H1 (cell line): ENCODE measurements around the gene DOCK11. TPM values are rescaled to one million over a fixed set of nuclear protein-coding genes. Genes with fewer than 3 reads are reported as not detected.

Experiments
- CTCF ChIA-PET: fragments of 300-600 bp; sonication (Branson Sonifier 250); formaldehyde crosslinking; loops from one replicate; lab custom pipeline; 2021; ENCODE audit not compliant: partially characterized antibody; lab: Charles Lee
- POLR2A ChIA-PET: fragments of 300-600 bp; sonication (Branson Sonifier 250); formaldehyde crosslinking; loops from one replicate; lab custom pipeline; 2021; ENCODE audit warnings: inconsistent platforms; ENCODE audit not compliant: partially characterized antibody; lab: Charles Lee
- DNase-seq, 2 experiments: peaks; one replicate each; pipeline versions ENCODE4 v3.0.0 to v3.0.0-alpha.2; 2010 to 2022; ENCODE audit warnings: low spot score in 2 of 2, low read depth in 1 of 2, mixed read lengths in 1 of 2
- FAIRE-seq: peaks from 2 replicates; lab custom pipeline; 2011; peaks lifted over from hg19 to GRCh38; lab: Jason Lieb, UNC
- H2AFZ ChIP-seq: 2 replicates; pipeline ENCODE4 v1.8.1; 2012; ENCODE audit warnings: low read length, inconsistent platforms
- H2AK5ac ChIP-seq: 2 replicates; pipeline ENCODE4 v1.6.1; 2013; ENCODE audit warnings: low read depth, low read length
- H2BK120ac ChIP-seq: replicated peaks from 2 replicates; pipeline ENCODE3; 2013; ENCODE audit warnings: low read depth, low read length, inconsistent platforms
- H2BK12ac ChIP-seq: 2 replicates; pipeline ENCODE4 v1.6.1; 2013; ENCODE audit warnings: low read depth, low read length
- H2BK15ac ChIP-seq: 2 replicates; pipeline ENCODE4 v1.6.1; 2013; ENCODE audit warnings: low read length
- H2BK20ac ChIP-seq: 2 replicates; pipeline ENCODE4 v1.6.1; 2013; ENCODE audit warnings: low read length
- H2BK5ac ChIP-seq: 2 replicates; pipeline ENCODE4 v1.6.1; 2013; ENCODE audit warnings: low read depth, low read length
- H3K14ac ChIP-seq: 2 replicates; pipeline ENCODE4 v1.6.1; 2013; ENCODE audit warnings: inconsistent platforms; ENCODE audit not compliant: insufficient read length
- H3K18ac ChIP-seq: 2 replicates; pipeline ENCODE4 v1.6.1; 2013; ENCODE audit warnings: low read length; ENCODE audit errors: extremely low read depth
- H3K23ac ChIP-seq: 2 replicates; pipeline ENCODE4 v1.6.1; 2013; ENCODE audit warnings: inconsistent platforms; ENCODE audit not compliant: insufficient read length
- H3K23me2 ChIP-seq: 2 replicates; pipeline ENCODE4 v1.6.1; 2013; ENCODE audit warnings: low read depth, low read length
- H3K27ac ChIP-seq: 2 replicates; pipeline ENCODE4 v1.6.1; 2011; ENCODE audit warnings: low read depth, low read length, inconsistent platforms
- H3K27me3 ChIP-seq, 4 experiments: replicated peaks in 1 of 4; 1 replicate in 1 of 4; 2 replicates in 3 of 4; pipeline versions ENCODE4 v1.6.1 to v1.8.1; 2011 to 2013; ENCODE audit warnings: low read length in 3 of 4, mild to moderate bottlenecking in 3 of 4, inconsistent platforms in 2 of 4, mixed read lengths in 2 of 4, moderate library complexity in 1 of 4; ENCODE audit not compliant: control insufficient read depth in 3 of 4, insufficient read depth in 3 of 4; ENCODE audit errors: extremely low read depth in 1 of 4
- H3K36me3 ChIP-seq, 4 experiments: 2 replicates each; pipeline versions ENCODE4 v1.6.1 to v1.8.1; 2011 to 2013; ENCODE audit warnings: mild to moderate bottlenecking in 4 of 4, low read length in 3 of 4, moderate library complexity in 2 of 4, control low read depth in 1 of 4, inconsistent platforms in 1 of 4; ENCODE audit not compliant: insufficient read depth in 4 of 4, control insufficient read depth in 2 of 4
- H3K4ac ChIP-seq: replicated peaks from 2 replicates; pipeline ENCODE3; 2013; ENCODE audit warnings: low read length, low read depth, mixed read lengths, inconsistent platforms; ENCODE audit not compliant: insufficient read length
- H3K4me1 ChIP-seq, 4 experiments: replicated peaks in 1 of 4; 1 replicate in 1 of 4; 2 replicates in 3 of 4; pipeline versions ENCODE4 v1.6.1 to v1.8.1; 2011 to 2013; ENCODE audit warnings: low read length in 3 of 4, inconsistent platforms in 2 of 4, mixed read lengths in 1 of 4; ENCODE audit not compliant: insufficient read depth in 4 of 4, control insufficient read depth in 3 of 4
- H3K4me2 ChIP-seq, 2 experiments: 2 replicates each; pipeline versions ENCODE4 v1.6.1 to v1.8.1; 2011 to 2013; ENCODE audit warnings: low read depth in 2 of 2, low read length in 2 of 2, control low read depth in 1 of 2, inconsistent platforms in 1 of 2, mild to moderate bottlenecking in 1 of 2; ENCODE audit not compliant: insufficient read depth in 1 of 2
- H3K4me3 ChIP-seq, 4 experiments: fragments of 200-600, 300-600 bp in 1 of 4; sonication (generic), shearing (Covaris generic), sonication (Bioruptor Twin) in 1 of 4; 2 replicates each; pipeline versions ENCODE4 v1.5.1 to v1.8.1; 2011 to 2016; ENCODE audit warnings: low read length in 4 of 4, low read depth in 3 of 4, control low read depth in 2 of 4, inconsistent platforms in 2 of 4, mild to moderate bottlenecking in 2 of 4, mixed read lengths in 1 of 4, moderate library complexity in 1 of 4; ENCODE audit not compliant: insufficient read depth in 2 of 4; ENCODE audit errors: extremely low read depth in 1 of 4
- H3K56ac ChIP-seq: replicated peaks from 2 replicates; pipeline ENCODE3; 2013; ENCODE audit warnings: low read depth, mild to moderate bottlenecking, mixed read lengths, low read length, inconsistent platforms; ENCODE audit not compliant: insufficient read length
- H3K79me1 ChIP-seq: 2 replicates; pipeline ENCODE4 v1.6.1; 2013; ENCODE audit warnings: low read depth, low read length, control low read depth
- H3K79me2 ChIP-seq, 2 experiments: 2 replicates each; pipeline versions ENCODE4 v1.6.1 to v1.8.1; 2012 to 2013; ENCODE audit warnings: low read length in 2 of 2, mild to moderate bottlenecking in 2 of 2, inconsistent platforms in 1 of 2; ENCODE audit not compliant: insufficient read depth in 2 of 2, control insufficient read depth in 1 of 2
- H3K9ac ChIP-seq, 4 experiments: replicated peaks in 1 of 4; 1 replicate in 1 of 4; 2 replicates in 3 of 4; pipeline versions ENCODE4 v1.6.1 to v1.8.1; 2011 to 2013; ENCODE audit warnings: low read depth in 3 of 4, low read length in 3 of 4, control low read depth in 2 of 4, mild to moderate bottlenecking in 2 of 4, moderate library complexity in 2 of 4, inconsistent platforms in 1 of 4; ENCODE audit errors: extremely low read depth in 1 of 4
- H3K9me3 ChIP-seq, 2 experiments: 2 replicates each; pipeline versions ENCODE4 v1.6.1 to v1.8.1; 2012 to 2013; ENCODE audit warnings: mild to moderate bottlenecking in 2 of 2, moderate library complexity in 2 of 2, control low read depth in 1 of 2, inconsistent platforms in 1 of 2, low read depth in 1 of 2, low read length in 1 of 2, mixed read lengths in 1 of 2; ENCODE audit not compliant: insufficient read depth in 2 of 2
- H4K20me1 ChIP-seq, 2 experiments: replicated peaks in 1 of 2; 2 replicates each; pipeline versions ENCODE3 to v1.8.1; 2011 to 2013; ENCODE audit warnings: inconsistent platforms in 2 of 2, low read length in 2 of 2, mild to moderate bottlenecking in 1 of 2; ENCODE audit not compliant: insufficient read depth in 2 of 2, control insufficient read depth in 1 of 2
- H4K5ac ChIP-seq: 2 replicates; pipeline ENCODE4 v1.6.1; 2013; ENCODE audit warnings: low read length, low read depth, mixed read lengths, inconsistent platforms; ENCODE audit not compliant: insufficient read length
- H4K8ac ChIP-seq: 2 replicates; pipeline ENCODE4 v1.8.0; 2013; ENCODE audit warnings: mild to moderate bottlenecking, moderate library complexity, low read length, inconsistent platforms; ENCODE audit not compliant: insufficient read depth; ENCODE audit errors: extremely low read depth
- H4K91ac ChIP-seq: replicated peaks from 2 replicates; pipeline ENCODE3; 2013; ENCODE audit warnings: low read length, mixed read lengths, inconsistent platforms; ENCODE audit not compliant: insufficient read length
- BRCA1 ChIP-seq: IDR thresholded peaks from 2 replicates; pipeline ENCODE4 v1.6.1; 2012; ENCODE audit warnings: low read depth, low read length, improper control_type of control experiment
- CBX8 ChIP-seq: fragments of 300-800, 300-1000 bp; sonication (generic); IDR thresholded peaks from 2 replicates; pipeline ENCODE4 v1.7.1; 2016; ENCODE audit warnings: low read depth, low read length, borderline replicate concordance
- NRF1 ChIP-seq: IDR thresholded peaks from 2 replicates; pipeline ENCODE4 v1.6.1; 2011; ENCODE audit warnings: mild to moderate bottlenecking, low read depth, low read length, improper control_type of control experiment
- RFX5 ChIP-seq: IDR thresholded peaks from 2 replicates; pipeline ENCODE4 v1.6.1; 2011; ENCODE audit warnings: low read depth, low read length, improper control_type of control experiment, borderline replicate concordance
- TAF1 ChIP-seq: IDR thresholded peaks from 2 replicates; pipeline ENCODE4 v1.6.1; 2011; ENCODE audit warnings: mild to moderate bottlenecking, low read depth, low read length
- TBP ChIP-seq: IDR thresholded peaks from 2 replicates; pipeline ENCODE4 v1.6.1; 2011; ENCODE audit warnings: low read depth, low read length, improper control_type of control experiment
- TCF12 ChIP-seq: IDR thresholded peaks from 2 replicates; pipeline ENCODE4 v1.6.1; 2011; ENCODE audit warnings: low read depth, mild to moderate bottlenecking, low read length
- YY1 ChIP-seq: IDR thresholded peaks from 2 replicates; pipeline ENCODE4 v1.6.1; 2011; ENCODE audit warnings: low read depth, mild to moderate bottlenecking, low read length
- WGBS, 2 experiments: shearing (Covaris generic) in 1 of 2; methylation state at CpG; one replicate each; pipeline versions ENCODE4 v1.1.6 to v1.1.7; 2013 to 2015; ENCODE audit warnings: low lambda C conversion rate in 2 of 2, mixed read lengths in 2 of 2, inconsistent platforms in 1 of 2, low coverage in 1 of 2, missing lambda C conversion rate in 1 of 2; ENCODE audit not compliant: insufficient replicate concordance in 2 of 2, insufficient coverage in 1 of 2, insufficient read length in 1 of 2; ENCODE audit errors: extremely low coverage in 1 of 2, missing lambda C conversion rate in 1 of 2; 5-methylcytosine and 5-hydroxymethylcytosine counted together
- polyA plus RNA-seq, 7 experiments: library from polyadenylated mRNA; depleted of rRNA in 3 of 7; stranded (reverse) in 5 of 7; unstranded in 2 of 7; fragments of >200 nt in 5 of 7; fragments of 200-250 nt in 2 of 7; gene quantifications; 1 replicate in 5 of 7; 2 replicates in 1 of 7; 4 replicates in 1 of 7; pipeline versions ENCODE4 v1.2.1 to v1.2.3, GENCODE V29; 2011 to 2013; ENCODE audit warnings: missing spikeins in 2 of 7, mixed read lengths in 2 of 7
- total RNA-seq: library from RNA; stranded (reverse); fragmentation: NEBNext Ultra II Directional; extraction: Animal tissue kit (Norgen Biotek cat#: 25700); gene quantifications from 2 replicates; pipeline ENCODE4 v1.2.1, GENCODE V29; 2021

The DOCK11 gene
- total and polyA plus RNA-seq, 2 of the 8 experiments (the other 6 are each of a cell fraction or from before 2014, with no cell fraction given) = 4.9 to 12.0 TPM

- Histone ChIP-seq H3K4me1 (no peaks in the 10 kb centered on the region; a peak in 2 of 7 replicates), H3K79me1 (no peaks in the 10 kb centered on the region), H4K5ac (no peak overlapping the region), H2BK15ac (no peak overlapping the region), H3K9me3 (no peaks in the 10 kb centered on the region), H4K8ac (no peak overlapping the region), H4K20me1 (no peaks in the 10 kb centered on the region), H2BK12ac (no peak overlapping the region), H3K23ac (no peak overlapping the region), H2AFZ (no peak overlapping the region), H3K27ac (no peak overlapping the region), H3K4ac (no peak overlapping the region), H2BK5ac (no peak overlapping the region), H3K79me2 (no peaks in the 10 kb centered on the region), H3K27me3 (no peaks in the 10 kb centered on the region), H3K14ac (no peak overlapping the region), H4K91ac (no peak overlapping the region), H2BK20ac (no peak overlapping the region), H3K23me2 (no peaks in the 10 kb centered on the region), H3K9ac (no peak overlapping the region), H3K18ac (no peak overlapping the region), H3K56ac (no peak overlapping the region), H3K4me3 (no peak overlapping the region), H2BK120ac (no peak overlapping the region), H2AK5ac (no peak overlapping the region), H3K4me2 (no peak overlapping the region), H3K36me3 (peaks cover 0 to 6% (median 0%) of the 10 kb centered on the region in 4 experiments; a peak in 1 of 8 replicates)
- CTCF ChIA-PET = interaction anchor here (0.9 to 3.1 kb wide), 3 partner anchors 13 to 451 kb away, joined by 3 to 17 read pairs (median 6); no protein-coding TSS in a partner anchor
- DNase-seq (no peak), FAIRE-seq (no peak)
- 82% methylated on average over 1 of the region's 1 CpG; no CpG with 5 or more reads in 1 of the 2 experiments for WGBS, 2 experiments
- TF ChIP-seq BRCA1 = no peak
- no peak for TF ChIP-seq TAF1
- TF ChIP-seq NRF1 = no peak
- TF ChIP-seq TBP = no peak
- no peak for TF ChIP-seq TCF12
- TF ChIP-seq YY1 = no peak
- TF ChIP-seq CBX8 = no peak
- TF ChIP-seq RFX5 = no peak
- POLR2A ChIA-PET = no interaction called here
Observed at GRCh38 chrX:118614150-118614549, 118.5 kb downstream of the DOCK11 start.
